Adrenal gland (tissue), 12 donors: ENCODE data around the gene STAU1. TPM values are rescaled to one million over a fixed set of nuclear protein-coding genes. Genes with fewer than 3 reads are reported as not detected.
A peak's percentile ranks its signal among the peaks of the same experiment; 100 is the strongest.
"Not testable (repeated sequence)": the region's sequence is repeated elsewhere in the genome, so short reads cannot be mapped to it uniquely, and the experiment has no call there.

Source experiments
- DNase-seq, 7 donors: peaks; one replicate each; pipeline ENCODE4 v3.0.0-alpha.2; 2019 to 2020
- H3K27ac ChIP-seq, 5 donors: fragments of 200-600 bp; sonication (generic) in 4 of 5; 1 replicate in 3 of 5; 2 replicates in 2 of 5; pipeline versions ENCODE4 v1.5.1 to v1.8.0; 2016 to 2020; ENCODE audit warnings: mild to moderate bottlenecking in 1 of 5
- H3K27me3 ChIP-seq: fragments of 200-600 bp; 2 replicates; pipeline ENCODE4 v1.8.0; 2021
- H3K36me3 ChIP-seq, 2 donors: fragments of 200-600 bp; replicated peaks in 1 of 2; 1 replicate in 1 of 2; 2 replicates in 1 of 2; pipeline versions ENCODE4 v1.5.1 to v1.8.0; 2018 to 2022
- H3K4me1 ChIP-seq, 2 donors: fragments of 200-600 bp; replicated peaks in 1 of 2; 1 replicate in 1 of 2; 2 replicates in 1 of 2; pipeline versions ENCODE4 v1.5.1 to v1.8.0; 2018 to 2021
- H3K4me3 ChIP-seq, 4 donors: fragments of 200-600 bp; sonication (generic) in 3 of 4; one replicate each; pipeline ENCODE4 v1.5.1; 2016 to 2018
- H3K9me3 ChIP-seq, 3 donors: fragments of 200-600 bp; sonication (generic) in 1 of 3; replicated peaks in 1 of 3; 1 replicate in 2 of 3; 2 replicates in 1 of 3; pipeline versions ENCODE4 v1.5.1 to v1.8.0; 2016 to 2021
- CTCF ChIP-seq, 6 experiments: fragments of 450-650 bp in 4 of 6; fragments of 200-600 bp in 2 of 6; sonication (generic) in 1 of 6; IDR thresholded peaks; 1 replicate in 5 of 6; 2 replicates in 1 of 6; pipeline versions ENCODE4 v1.5.1 to v1.8.0; 2016 to 2021; ENCODE audit warnings: antibody characterized with exemption in 6 of 6, mild to moderate bottlenecking in 2 of 6, moderate library complexity in 1 of 6
- POLR2A ChIP-seq, 2 donors: fragments of 450-650 bp; IDR thresholded peaks; one replicate each; pipeline ENCODE4 v1.6.1; 2017; ENCODE audit warnings: antibody characterized with exemption in 2 of 2, mild to moderate bottlenecking in 2 of 2, moderate library complexity in 1 of 2
- WGBS, 4 donors: extraction: QIAGEN DNeasy Blood & Tissue Kit in 2 of 4; methylation state at CpG; one replicate each; pipeline versions ENCODE4 v1.1.5 to v1.1.7; 2013 to 2017; 5-methylcytosine and 5-hydroxymethylcytosine counted together
- intact Hi-C, 2 donors: fragments of 100-400 bp; cut with DNase I; formaldehyde crosslinking; loops; one replicate each; pipeline versions ENCODE4 v1.14.1 to v1.15.0; 2022 to 2023
- polyA plus RNA-seq, 3 donors: library from polyadenylated mRNA; stranded (reverse); fragments of 200-250 nt in 2 of 3; fragments of 350-450 nt in 1 of 3; fragmentation: Illumina TruSeq in 1 of 3; extraction: RNeasy Lipid Tissue Mini Kit (QIAGEN cat#74804) in 1 of 3; gene quantifications; one replicate each; pipeline ENCODE4 v1.2.3, GENCODE V29; 2013 to 2014
- total RNA-seq, 9 donors: library from RNA; depleted of rRNA in 4 of 9; stranded (reverse); fragments of >200 nt in 4 of 9; fragments of 120-200 nt in 1 of 9; fragmentation: NEBNext Ultra II Directional in 1 of 9; extraction: Animal tissue kit (Norgen Biotek cat#: 25700) in 1 of 9; gene quantifications; one replicate each; pipeline versions ENCODE4 v1.1.0 to v1.2.4, GENCODE V29; 2013 to 2023
- donor health status: healthy with polysubstance abuse.
- donor health status: Bipolar disorder and iron deficiency.
- donor health status: DM: yes; HTN: yes; CAD: no.
- donor health status: DM: no; HTN: no; CAD: no.
- donor health status: DM: no; HTN: no; CAD: no.
- donor health status: DM: yes; HTN: yes; CAD: no.

STAU1 gene
- total and polyA plus RNA-seq, 12 donors, result 23.2 to 123 (median 79.6) TPM

- DNase-seq, result peak in 1 of 7 donors; percentile 22
- WGBS, 4 donors, result 54 to 66% (median 60%) methylated on average over 14 to 28 of the region's 28 CpGs
Measured at GRCh38 chr20:49219924-49220831, 32.0 kb upstream of the STAU1 start.

GRCh38 chr20:49219091-49219923, 31.2 kb upstream of the STAU1 start, which contains the start of gene DDX27:
Gene DDX27 (plus strand): TSS chr20:49219416. CDS start chr20:49219449, 33 bp downstream.
- peak; percentile 68 to 84 for TF ChIP-seq POLR2A (IDR thresholded peaks at IDR 0.05)
- no peak for TF ChIP-seq CTCF (IDR thresholded peaks at IDR 0.05)
- H3K27ac ChIP-seq, result peak within 1 kb of the TSS; percentile 27 to 90 (median 73)
- intact Hi-C loops, result loop anchor here in 1 of 2 donors (5.0 kb wide), 1 partner anchor 87 kb away; no protein-coding TSS in a partner anchor
- peak; percentile 97 to 99 (median 98) for DNase-seq
- no peaks in the 10 kb centered on the region for H3K27me3 ChIP-seq
- peak within 1 kb of the TSS; percentile 34 to 99 (median 64) for H3K4me3 ChIP-seq
- 0% methylated on average over 36 to 46 of the region's 46 CpGs for WGBS, 4 donors
- no peaks in the 10 kb centered on the region for H3K9me3 ChIP-seq
- peaks cover 8 to 17% of the 10 kb centered on the region in 2 donors for H3K4me1 ChIP-seq
- peaks cover 0 to 29% of the 10 kb centered on the region in 2 donors for H3K36me3 ChIP-seq

More at GRCh38 chr20:49219924-49220831, 32.0 kb upstream of the STAU1 start:
- TF ChIP-seq CTCF (IDR thresholded peaks at IDR 0.05), result no peak
- no peak for TF ChIP-seq POLR2A (IDR thresholded peaks at IDR 0.05)
- Histone ChIP-seq H3K4me1 (peaks cover 8 to 17% of the 10 kb centered on the region in 2 donors), H3K27ac (peak overlapping the region; percentile 27 to 90 (median 73)), H3K36me3 (peaks cover 0 to 38% of the 10 kb centered on the region in 2 donors), H3K4me3 (peak overlapping the region; percentile 34 to 99 (median 64)), H3K9me3 (no peaks in the 10 kb centered on the region), H3K27me3 (no peaks in the 10 kb centered on the region)
- intact Hi-C loops, result loop anchor here in 1 of 2 donors (5.0 kb wide), 1 partner anchor 88 kb away; no protein-coding TSS in a partner anchor

- Histone ChIP-seq H3K4me1 (peaks cover 8 to 17% of the 10 kb centered on the region in 2 donors), H3K27ac (peak overlapping the region in 3 of 5 donors; percentile 35 to 90 (median 74)), H3K36me3 (peaks cover 0 to 23% of the 10 kb centered on the region in 2 donors), H3K4me3 (peak overlapping the region in 1 of 4 donors; percentile 83)
- 56 to 61% (median 58%) methylated on average over 13 of the region's 13 CpGs for WGBS, 4 donors
- intact Hi-C loops, result loop anchor here in 1 of 2 donors (5.0 kb wide), 1 partner anchor 86 kb away; no protein-coding TSS in a partner anchor
- H3K9me3 ChIP-seq, H3K27me3 ChIP-seq: not testable (repeated sequence)
- DNase-seq, result peak in 6 of 7 donors; percentile 25 to 72 (median 38)
Measured at GRCh38 chr20:49218739-49219090, 30.6 kb upstream of the STAU1 start.

GRCh38 chr20:49216991-49217578, 29.0 kb upstream of the STAU1 start:
- H3K4me3 ChIP-seq, result no peak overlapping the region
- peaks cover 0 to 7% of the 10 kb centered on the region in 2 donors for H3K36me3 ChIP-seq
- peak; percentile 90 to 98 (median 95) for DNase-seq
- H3K9me3 ChIP-seq, result no peaks in the 10 kb centered on the region
- TF ChIP-seq CTCF (IDR thresholded peaks at IDR 0.05) (peak; percentile 77 to 94 (median 90)), POLR2A (IDR thresholded peaks at IDR 0.05) (no peak)
- intact Hi-C loops, result loop anchor here (2.0 to 5.0 kb wide), 2 partner anchors 84 to 85 kb away; no protein-coding TSS in a partner anchor
- H3K27ac ChIP-seq, result no peak overlapping the region
- no peaks in the 10 kb centered on the region for H3K27me3 ChIP-seq
- H3K4me1 ChIP-seq, result peaks cover 8 to 17% of the 10 kb centered on the region in 2 donors
- WGBS, 4 donors, result 16 to 21% (median 17%) methylated on average over 11 of the region's 11 CpGs
